Activated CD8-positive, alpha-beta memory T cell treated with anti-CD3 and anti-CD28 coated beads, Interleukin-2, amount 50 U/mL, for 1 hour (primary cell): ENCODE results near the gene C22orf31.

Experiments
- DNase-seq: peaks from one replicate; pipeline ENCODE4 v3.0.0-alpha.2; 2020; ENCODE audit errors: extremely low read depth

Gene C22orf31

GRCh38 chr22:29029202-29030000 lies 32.2 kb downstream of the C22orf31 start:
- DNase-seq, result no peak

- no peak for DNase-seq
Measured at GRCh38 chr22:29028468-29028867, 33.2 kb downstream of the C22orf31 start.

- DNase-seq, result no peak
Measured at GRCh38 chr22:29026579-29026978, 35.1 kb downstream of the C22orf31 start.

GRCh38 chr22:29023172-29023796 lies 38.3 kb downstream of the C22orf31 start:
- DNase-seq, result no peak

GRCh38 chr22:29022101-29022817 lies 39.4 kb downstream of the C22orf31 start:
- no peak for DNase-seq

- no peak for DNase-seq
Measured at GRCh38 chr22:29018293-29019189, 43.1 kb downstream of the C22orf31 start.

- DNase-seq, result no peak
Measured at GRCh38 chr22:29016067-29016938, 45.3 kb downstream of the C22orf31 start.

- DNase-seq, result no peak
Measured at GRCh38 chr22:29014773-29015172, 46.9 kb downstream of the C22orf31 start.

GRCh38 chr22:29014293-29014692 lies 47.3 kb downstream of the C22orf31 start:
- DNase-seq, result no peak

GRCh38 chr22:29012952-29013351 lies 48.7 kb downstream of the C22orf31 start:
- no peak for DNase-seq

GRCh38 chr22:29012101-29012433 lies 49.6 kb downstream of the C22orf31 start:
- no peak for DNase-seq

- no peak for DNase-seq
Measured at GRCh38 chr22:29011240-29012100, 50.2 kb downstream of the C22orf31 start.

- DNase-seq, result no peak
Measured at GRCh38 chr22:29009148-29009547, 52.5 kb downstream of the C22orf31 start.
